HFFc6 (cell line): Measurements from ENCODE around the gene ZNF277. TPM values are rescaled to one million over a fixed set of nuclear protein-coding genes. Genes with fewer than 3 reads are reported as not detected.

Experiments used
- DNase-seq: peaks from one replicate; pipeline ENCODE4 v3.0.0-alpha.2; 2018
- H3K27ac Mint-ChIP-seq: 2 replicates; pipeline ENCODE4 v1.8.0; 2020; ENCODE audit warnings: mild to moderate bottlenecking, mixed read lengths
- H3K27me3 Mint-ChIP-seq: 2 replicates; pipeline ENCODE4 v1.8.0; 2021; ENCODE audit warnings: mild to moderate bottlenecking, moderate library complexity, mixed read lengths; ENCODE audit not compliant: insufficient read depth
- H3K36me3 Mint-ChIP-seq: 2 replicates; pipeline ENCODE4 v1.8.0; 2021; ENCODE audit warnings: low read depth, mixed read lengths
- H3K4me1 Mint-ChIP-seq: 2 replicates; pipeline ENCODE4 v1.8.0; 2020; ENCODE audit warnings: low read depth, mixed read lengths
- H3K4me3 Mint-ChIP-seq: 2 replicates; pipeline ENCODE4 v1.8.0; 2020; ENCODE audit warnings: mild to moderate bottlenecking, moderate library complexity, mixed read lengths
- H3K9me3 Mint-ChIP-seq: 2 replicates; pipeline ENCODE4 v1.8.0; 2020; ENCODE audit warnings: mild to moderate bottlenecking, mixed read lengths
- total RNA-seq, 6 experiments: library from RNA; stranded (reverse); fragmentation: NEBNext Ultra II Directional; extraction: Animal tissue kit (Norgen Biotek cat#: 25700); gene quantifications; 2 replicates in 1 of 6; 3 replicates in 5 of 6; pipeline ENCODE4 v1.2.3, GENCODE V29; 2021
- TF ChIP-seq, protein P1 (sequence below): fragments of 200-600 bp; sonication (generic); IDR thresholded peaks from 2 replicates; pipeline ENCODE4 v1.5.0; 2021; ENCODE audit warnings: antibody characterized with exemption, mild to moderate bottlenecking

The ZNF277 gene
- total RNA-seq, 6 experiments from 2014 or later: 9.5 to 14.6 (median 13.5) TPM

DNA sequence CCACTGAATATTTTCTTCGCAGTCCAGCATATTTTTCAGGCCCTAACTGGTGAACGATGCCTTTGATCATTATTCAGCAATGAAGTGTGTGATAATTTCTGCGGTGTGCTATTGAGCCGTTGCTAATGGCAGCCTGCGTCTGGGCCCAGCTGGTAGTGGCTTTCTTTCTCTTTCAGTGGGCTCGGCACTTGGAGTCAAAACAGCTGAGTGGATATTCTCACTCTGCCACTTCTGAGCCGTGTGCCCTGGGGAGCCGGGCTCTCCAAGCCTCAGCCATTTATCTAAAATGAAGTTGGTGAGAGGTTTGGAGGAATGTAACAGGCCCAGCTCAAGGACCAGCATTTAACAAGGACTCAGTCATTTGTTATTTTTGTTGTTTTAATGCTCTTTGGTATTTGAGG lies 156.2 kb downstream of the ZNF277 start:
- TF ChIP-seq, protein P1, sequence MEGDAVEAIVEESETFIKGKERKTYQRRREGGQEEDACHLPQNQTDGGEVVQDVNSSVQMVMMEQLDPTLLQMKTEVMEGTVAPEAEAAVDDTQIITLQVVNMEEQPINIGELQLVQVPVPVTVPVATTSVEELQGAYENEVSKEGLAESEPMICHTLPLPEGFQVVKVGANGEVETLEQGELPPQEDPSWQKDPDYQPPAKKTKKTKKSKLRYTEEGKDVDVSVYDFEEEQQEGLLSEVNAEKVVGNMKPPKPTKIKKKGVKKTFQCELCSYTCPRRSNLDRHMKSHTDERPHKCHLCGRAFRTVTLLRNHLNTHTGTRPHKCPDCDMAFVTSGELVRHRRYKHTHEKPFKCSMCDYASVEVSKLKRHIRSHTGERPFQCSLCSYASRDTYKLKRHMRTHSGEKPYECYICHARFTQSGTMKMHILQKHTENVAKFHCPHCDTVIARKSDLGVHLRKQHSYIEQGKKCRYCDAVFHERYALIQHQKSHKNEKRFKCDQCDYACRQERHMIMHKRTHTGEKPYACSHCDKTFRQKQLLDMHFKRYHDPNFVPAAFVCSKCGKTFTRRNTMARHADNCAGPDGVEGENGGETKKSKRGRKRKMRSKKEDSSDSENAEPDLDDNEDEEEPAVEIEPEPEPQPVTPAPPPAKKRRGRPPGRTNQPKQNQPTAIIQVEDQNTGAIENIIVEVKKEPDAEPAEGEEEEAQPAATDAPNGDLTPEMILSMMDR: no peak
- H3K4me1 Mint-ChIP-seq: peaks cover 13% of the 10 kb centered on the region
- H3K9me3 Mint-ChIP-seq: no peaks in the 10 kb centered on the region; the same call in 1 of the 2 replicates
- peaks cover 12% of the 10 kb centered on the region for H3K27me3 Mint-ChIP-seq
- no peak overlapping the region for H3K27ac Mint-ChIP-seq
- no peaks in the 10 kb centered on the region for H3K36me3 Mint-ChIP-seq
- no peak for DNase-seq
- no peak overlapping the region for H3K4me3 Mint-ChIP-seq

DNA sequence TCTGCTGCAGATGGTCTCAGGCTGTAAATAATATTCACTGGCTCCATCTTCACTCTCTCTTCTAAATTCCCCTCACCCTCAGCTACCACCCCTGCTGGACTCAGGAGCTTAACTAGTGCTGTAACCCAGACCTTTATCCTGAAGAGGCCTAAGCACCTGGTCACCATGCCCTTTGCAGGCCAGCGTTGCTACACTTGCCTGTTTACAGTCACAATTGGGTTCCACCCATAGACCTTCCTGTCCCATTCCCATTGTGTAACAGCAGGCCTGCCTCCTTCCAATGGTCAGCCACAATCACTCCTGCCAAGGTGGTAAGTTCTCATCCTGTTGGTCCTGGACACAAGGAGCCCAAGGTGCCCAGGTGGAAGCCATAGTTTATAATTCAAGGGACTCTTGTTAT lies 157.9 kb downstream of the ZNF277 start:
- Mint-ChIP-seq H3K4me3 (no peak overlapping the region), H3K4me1 (peaks cover 13% of the 10 kb centered on the region), H3K9me3 (no peaks in the 10 kb centered on the region; the same call in 1 of the 2 replicates), H3K36me3 (no peaks in the 10 kb centered on the region), H3K27me3 (peaks cover 18% of the 10 kb centered on the region), H3K27ac (no peak overlapping the region)
- DNase-seq: no peak
- TF ChIP-seq, protein P1: no peak

DNA sequence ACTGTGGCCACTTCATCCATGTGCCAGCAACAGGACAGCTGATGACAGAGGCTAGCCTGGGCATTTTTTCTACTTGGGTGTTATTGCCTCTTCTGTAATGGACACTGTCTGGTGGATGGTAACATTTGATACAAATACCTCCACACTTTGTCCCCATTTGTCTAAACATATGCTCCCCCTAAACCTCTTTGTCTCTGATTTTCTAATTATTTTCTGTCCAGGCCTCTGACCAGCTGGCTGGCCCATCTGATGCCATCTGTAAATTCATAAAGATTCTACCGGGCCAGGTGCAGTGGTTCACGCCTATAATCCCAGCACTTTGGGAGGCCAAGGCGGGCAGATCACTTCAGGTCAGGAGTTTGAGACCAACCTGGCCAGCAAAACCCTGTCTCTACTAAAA lies 159.1 kb downstream of the ZNF277 start:
- no peak for DNase-seq
- peaks cover 10% of the 10 kb centered on the region for H3K4me1 Mint-ChIP-seq
- no peaks in the 10 kb centered on the region for H3K36me3 Mint-ChIP-seq
- no peak overlapping the region for H3K27ac Mint-ChIP-seq
- TF ChIP-seq, protein P1: no peak
- no peaks in the 10 kb centered on the region for H3K9me3 Mint-ChIP-seq
- H3K27me3 Mint-ChIP-seq: peaks cover 21% of the 10 kb centered on the region
- no peak overlapping the region for H3K4me3 Mint-ChIP-seq

- no peak for DNase-seq
- TF ChIP-seq, protein P1: no peak
- H3K4me1 Mint-ChIP-seq: no peaks in the 10 kb centered on the region
- no peaks in the 10 kb centered on the region for H3K36me3 Mint-ChIP-seq
- no peaks in the 10 kb centered on the region for H3K9me3 Mint-ChIP-seq
- H3K4me3 Mint-ChIP-seq: no peak overlapping the region
- no peak overlapping the region for H3K27ac Mint-ChIP-seq
- peaks cover 18% of the 10 kb centered on the region for H3K27me3 Mint-ChIP-seq
These were observed 160.4 kb downstream of the ZNF277 start for GRCh38 chr7:112366886-112367285.

GRCh38 chr7:112370436-112370835 lies 163.9 kb downstream of the ZNF277 start:
- Mint-ChIP-seq H3K4me1 (no peaks in the 10 kb centered on the region), H3K27ac (no peak overlapping the region), H3K9me3 (no peaks in the 10 kb centered on the region), H3K27me3 (peaks cover 18% of the 10 kb centered on the region), H3K4me3 (no peak overlapping the region), H3K36me3 (no peaks in the 10 kb centered on the region)
- no peak for DNase-seq
- TF ChIP-seq, protein P1: no peak

- TF ChIP-seq, protein P1: no peak
- no peak overlapping the region for H3K4me3 Mint-ChIP-seq
- H3K4me1 Mint-ChIP-seq: no peaks in the 10 kb centered on the region
- no peak overlapping the region for H3K27ac Mint-ChIP-seq
- DNase-seq: no peak
- H3K36me3 Mint-ChIP-seq: no peaks in the 10 kb centered on the region
- no peaks in the 10 kb centered on the region for H3K9me3 Mint-ChIP-seq
- H3K27me3 Mint-ChIP-seq: peaks cover 10% of the 10 kb centered on the region
These were observed 165.2 kb downstream of the ZNF277 start for GRCh38 chr7:112371701-112372100.
